Osteoblast (primary cell): ENCODE results near the gene SCGB1D4. TPM values are rescaled to one million over a fixed set of nuclear protein-coding genes. Genes with fewer than 3 reads are reported as not detected.

ENCODE experiments used
- DNase-seq: peaks from one replicate; pipeline ENCODE4 v3.0.0; 2011; ENCODE audit warnings: low spot score, mixed read lengths; ENCODE audit not compliant: insufficient read length; ENCODE audit errors: missing footprints
- H2AFZ ChIP-seq: 2 replicates; pipeline ENCODE4 v1.6.0; 2011; ENCODE audit warnings: mild to moderate bottlenecking, low read length
- H3K27ac ChIP-seq: 2 replicates; pipeline ENCODE4 v1.5.1; 2011; ENCODE audit warnings: mild to moderate bottlenecking, low read depth, low read length, moderate library complexity
- H3K27me3 ChIP-seq: 2 replicates; pipeline ENCODE4 v1.6.0; 2012; ENCODE audit warnings: mild to moderate bottlenecking, control low read depth, inconsistent platforms, low read length, moderate library complexity; ENCODE audit not compliant: insufficient read depth
- H3K36me3 ChIP-seq: 2 replicates; pipeline ENCODE4 v1.5.1; 2011; ENCODE audit warnings: mild to moderate bottlenecking, low read length, control low read depth, moderate library complexity; ENCODE audit not compliant: insufficient read depth
- H3K4me1 ChIP-seq: 2 replicates; pipeline ENCODE4 v1.5.1; 2011; ENCODE audit warnings: mild to moderate bottlenecking, low read length, control low read depth, moderate library complexity; ENCODE audit not compliant: insufficient read depth
- H3K4me2 ChIP-seq: 2 replicates; pipeline ENCODE4 v1.6.0; 2011; ENCODE audit warnings: mild to moderate bottlenecking, low read length; ENCODE audit not compliant: insufficient read depth
- H3K4me3 ChIP-seq: fragments of 200-600 bp; sonication (generic); 3 replicates; pipeline ENCODE4 v1.5.1; 2012; ENCODE audit warnings: mild to moderate bottlenecking, low read length, inconsistent platforms; ENCODE audit not compliant: insufficient read depth
- H3K79me2 ChIP-seq: 2 replicates; pipeline ENCODE4 v1.6.0; 2012; ENCODE audit warnings: mild to moderate bottlenecking, low read length, control low read depth, inconsistent platforms; ENCODE audit not compliant: insufficient read depth
- H3K9me3 ChIP-seq: 2 replicates; pipeline ENCODE4 v1.5.1; 2011; ENCODE audit warnings: low read depth, low read length, control low read depth
- H4K20me1 ChIP-seq: 2 replicates; pipeline ENCODE4 v1.6.0; 2012; ENCODE audit warnings: mild to moderate bottlenecking, low read length, control low read depth; ENCODE audit not compliant: insufficient read depth
- CTCF ChIP-seq: IDR thresholded peaks from 2 replicates; pipeline ENCODE4 v1.5.1; 2011; ENCODE audit warnings: mild to moderate bottlenecking, low read depth, low read length, moderate library complexity; ENCODE audit errors: extremely low read depth
- total RNA-seq: library from RNA; depleted of rRNA; stranded (reverse); fragments of >200 nt; gene quantifications from 2 replicates; pipeline ENCODE4 v1.2.3, GENCODE V29; 2012

The SCGB1D4 gene
- total RNA-seq, 1 donor, result not detected

GRCh38 chr11:62322524-62322923 is 23.6 kb upstream of the SCGB1D4 start:
- Histone ChIP-seq H3K4me2 (no peak overlapping the region), H3K27me3 (peaks cover 5% of the 10 kb centered on the region), H2AFZ (no peak overlapping the region), H3K79me2 (no peaks in the 10 kb centered on the region), H3K4me3 (no peak overlapping the region), H3K27ac (no peak overlapping the region), H3K9me3 (no peaks in the 10 kb centered on the region), H4K20me1 (no peaks in the 10 kb centered on the region), H3K4me1 (no peaks in the 10 kb centered on the region), H3K36me3 (no peaks in the 10 kb centered on the region)
- TF ChIP-seq CTCF, result no peak
- no peak for DNase-seq

- H4K20me1 ChIP-seq, result no peaks in the 10 kb centered on the region
- peaks cover 15% of the 10 kb centered on the region for H3K27me3 ChIP-seq
- no peak overlapping the region for H3K27ac ChIP-seq
- H3K4me1 ChIP-seq, result no peaks in the 10 kb centered on the region
- no peak overlapping the region for H3K4me3 ChIP-seq
- no peak for DNase-seq
- no peak overlapping the region for H3K4me2 ChIP-seq
- H2AFZ ChIP-seq, result no peak overlapping the region
- TF ChIP-seq CTCF, result no peak
- H3K79me2 ChIP-seq, result no peaks in the 10 kb centered on the region
- H3K36me3 ChIP-seq, result no peaks in the 10 kb centered on the region
- H3K9me3 ChIP-seq, result no peaks in the 10 kb centered on the region
Measured at GRCh38 chr11:62315431-62315830, 16.6 kb upstream of the SCGB1D4 start.

- H3K9me3 ChIP-seq, result no peaks in the 10 kb centered on the region
- no peak for DNase-seq
- TF ChIP-seq CTCF, result no peak
- H3K36me3 ChIP-seq, result no peaks in the 10 kb centered on the region
- H2AFZ ChIP-seq, result no peak overlapping the region
- no peaks in the 10 kb centered on the region for H3K79me2 ChIP-seq
- no peak overlapping the region for H3K27ac ChIP-seq
- no peaks in the 10 kb centered on the region for H3K4me1 ChIP-seq
- peaks cover 10% of the 10 kb centered on the region for H3K27me3 ChIP-seq
- H3K4me3 ChIP-seq, result no peak overlapping the region
- no peaks in the 10 kb centered on the region for H4K20me1 ChIP-seq
- H3K4me2 ChIP-seq, result no peak overlapping the region
Measured at GRCh38 chr11:62309991-62310390, 11.1 kb upstream of the SCGB1D4 start.

GRCh38 chr11:62307950-62308349 is 9.1 kb upstream of the SCGB1D4 start:
- Histone ChIP-seq H2AFZ (no peak overlapping the region), H3K9me3 (no peaks in the 10 kb centered on the region), H4K20me1 (no peaks in the 10 kb centered on the region), H3K27me3 (peaks cover 3% of the 10 kb centered on the region), H3K79me2 (no peaks in the 10 kb centered on the region), H3K4me3 (no peak overlapping the region), H3K36me3 (no peaks in the 10 kb centered on the region), H3K4me2 (no peak overlapping the region), H3K4me1 (no peaks in the 10 kb centered on the region), H3K27ac (no peak overlapping the region)
- no peak for DNase-seq
- TF ChIP-seq CTCF, result no peak
